Neural progenitor cell (in vitro differentiated cells): ENCODE measurements around the gene TGFB1. TPM values are rescaled to one million over a fixed set of nuclear protein-coding genes. Genes with fewer than 3 reads are reported as not detected.
A peak's percentile ranks its signal among the peaks of the same experiment; 100 is the strongest.

Source experiments
- DNase-seq: peaks from one replicate; pipeline ENCODE4 v3.0.0-alpha.2; 2016; ENCODE audit warnings: low spot score
- H2AFZ ChIP-seq: fragments of 200-600 bp; sonication (generic); replicated peaks from 2 replicates; pipeline ENCODE4 v1.6.1; 2016; ENCODE audit warnings: antibody characterized with exemption
- H3F3A ChIP-seq: fragments of 200-600 bp; sonication (generic); 2 replicates; pipeline ENCODE4 v1.6.1; 2016; ENCODE audit warnings: antibody characterized with exemption, low read depth
- H3K27ac ChIP-seq: fragments of 200-600 bp; sonication (generic); 2 replicates; pipeline ENCODE4 v1.5.1; 2016; ENCODE audit warnings: mild to moderate bottlenecking
- H3K27me3 ChIP-seq: fragments of 200-600 bp; sonication (generic); 2 replicates; pipeline ENCODE4 v1.6.1; 2016; ENCODE audit warnings: mild to moderate bottlenecking, moderate library complexity
- H3K36me3 ChIP-seq: fragments of 200-600 bp; sonication (generic); 2 replicates; pipeline ENCODE4 v1.5.1; 2016
- H3K4me1 ChIP-seq: fragments of 200-600 bp; sonication (generic); 2 replicates; pipeline ENCODE4 v1.6.1; 2016; ENCODE audit warnings: mixed run types
- H3K4me2 ChIP-seq: fragments of 200-600 bp; sonication (generic); 2 replicates; pipeline ENCODE4 v1.6.1; 2016
- H3K4me3 ChIP-seq: fragments of 200-600 bp; sonication (generic); 2 replicates; pipeline ENCODE4 v1.5.1; 2016
- H3K79me2 ChIP-seq: fragments of 200-600 bp; sonication (generic); 2 replicates; pipeline ENCODE4 v1.6.1; 2016; ENCODE audit warnings: low read depth
- H3K9ac ChIP-seq: fragments of 200-600 bp; sonication (generic); 2 replicates; pipeline ENCODE4 v1.6.1; 2016
- H3K9me3 ChIP-seq: fragments of 200-600 bp; sonication (generic); 2 replicates; pipeline ENCODE4 v1.5.1; 2016; ENCODE audit warnings: low read depth
- H4K20me1 ChIP-seq: fragments of 200-600 bp; sonication (generic); 2 replicates; pipeline ENCODE4 v1.6.1; 2016; ENCODE audit warnings: low read depth
- H3K27ac Mint-ChIP-seq: 3 replicates; pipeline ENCODE4 v1.8.0; 2021; ENCODE audit warnings: mixed read lengths
- H3K27me3 Mint-ChIP-seq: 2 replicates; pipeline ENCODE4 v1.8.0; 2022; ENCODE audit warnings: low read depth, mild to moderate bottlenecking, inconsistent platforms, moderate library complexity, mixed read lengths; ENCODE audit not compliant: insufficient read depth
- H3K36me3 Mint-ChIP-seq: 3 replicates; pipeline ENCODE4 v1.8.0; 2021; ENCODE audit warnings: mixed read lengths
- H3K4me1 Mint-ChIP-seq: 3 replicates; pipeline ENCODE4 v1.8.0; 2021; ENCODE audit warnings: mixed read lengths
- H3K4me3 Mint-ChIP-seq: 3 replicates; pipeline ENCODE4 v1.8.0; 2021; ENCODE audit warnings: mild to moderate bottlenecking, moderate library complexity, mixed read lengths
- H3K9me3 Mint-ChIP-seq: 3 replicates; pipeline ENCODE4 v1.8.0; 2020; ENCODE audit warnings: mixed read lengths
- CTCF ChIP-seq: fragments of 200-600 bp; sonication (generic); IDR thresholded peaks from 2 replicates; pipeline ENCODE4 v1.5.1; 2017; ENCODE audit warnings: antibody characterized with exemption, mild to moderate bottlenecking
- EZH2 ChIP-seq: fragments of 200-600 bp; sonication (generic); IDR thresholded peaks from 2 replicates; pipeline ENCODE4 v1.6.1; 2017; ENCODE audit warnings: antibody characterized with exemption, mild to moderate bottlenecking, moderate library complexity
- EZH2phosphoT487 ChIP-seq: fragments of 200-600 bp; sonication (generic); IDR thresholded peaks from 2 replicates; pipeline ENCODE4 v1.6.1; 2017; ENCODE audit warnings: antibody characterized with exemption
- total RNA-seq: library from RNA; depleted of rRNA; stranded (reverse); fragments of >200 nt; gene quantifications from 2 replicates; pipeline ENCODE4 v1.2.3, GENCODE V29; 2015; ENCODE audit warnings: low replicate concordance

Gene TGFB1
- total RNA-seq, result 0.65 and 1.3 TPM in 2 replicates

GRCh38 chr19:41353466-41354342 lies at the start of gene TGFB1:
Gene TGFB1 (minus strand): TSS chr19:41353922. CDS start chr19:41353044, 878 bp downstream.
- H3F3A ChIP-seq, result peaks cover 13% of the 10 kb centered on the region
- TF ChIP-seq EZH2phosphoT487, result no peak
- peak; percentile 85 for TF ChIP-seq CTCF
- peak; percentile 2 for TF ChIP-seq EZH2
- no peak within 1 kb of the TSS for H3K9ac ChIP-seq
- H3K4me1 ChIP-seq, result peaks cover 9% of the 10 kb centered on the region
- H3K27me3 ChIP-seq, result peaks cover 53% of the 10 kb centered on the region
- H2AFZ ChIP-seq, result peak within 1 kb of the TSS; percentile 84
- H3K4me3 ChIP-seq, result peak within 1 kb of the TSS; percentile 67
- DNase-seq, result peak; percentile 85
- H3K4me2 ChIP-seq, result peak within 1 kb of the TSS; percentile 86
- peaks cover 38% of the 10 kb centered on the region for H3K27me3 Mint-ChIP-seq
- H3K79me2 ChIP-seq, result no peaks in the 10 kb centered on the region
- peaks cover 12% of the 10 kb centered on the region for H4K20me1 ChIP-seq
- peak within 1 kb of the TSS; percentile 87 for H3K4me3 Mint-ChIP-seq
- no peaks in the 10 kb centered on the region for H3K9me3 ChIP-seq
- no peaks in the 10 kb centered on the region for H3K9me3 Mint-ChIP-seq
- peaks cover 19% of the 10 kb centered on the region for H3K4me1 Mint-ChIP-seq
- peak within 1 kb of the TSS; percentile 6 for H3K27ac Mint-ChIP-seq
- no peaks in the 10 kb centered on the region for H3K36me3 ChIP-seq
- H3K36me3 Mint-ChIP-seq, result no peaks in the 10 kb centered on the region
- H3K27ac ChIP-seq, result no peak within 1 kb of the TSS

DNA sequence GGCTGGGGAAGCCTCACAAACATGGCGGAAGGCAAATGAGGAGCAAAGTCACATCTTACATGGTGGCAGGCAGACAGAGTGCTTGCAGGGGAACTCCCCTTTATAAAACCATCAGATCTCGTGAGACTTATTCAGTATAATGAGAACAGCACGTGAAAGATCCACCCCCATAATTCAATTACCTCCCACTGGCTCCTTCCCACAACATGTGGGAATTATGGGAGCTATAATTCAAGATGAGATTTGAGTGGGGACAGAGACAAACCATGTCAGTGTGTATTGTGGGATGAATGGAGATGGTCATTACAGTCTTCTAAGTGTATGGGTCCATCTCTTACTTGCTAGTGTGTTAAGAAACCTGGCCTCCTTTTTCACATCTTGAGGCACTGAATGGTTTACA lies 48.3 kb upstream of the TGFB1 start:
- TF ChIP-seq EZH2phosphoT487 (no peak), EZH2 (no peak), CTCF (no peak)
- no peak overlapping the region for H3K9ac ChIP-seq
- peaks cover 5% of the 10 kb centered on the region for H3K27me3 Mint-ChIP-seq
- no peak overlapping the region for H3K4me3 ChIP-seq
- H3K27ac ChIP-seq, result no peak overlapping the region
- DNase-seq, result no peak
- peaks cover 13% of the 10 kb centered on the region for H4K20me1 ChIP-seq
- no peaks in the 10 kb centered on the region for H3K9me3 ChIP-seq
- peaks cover 5% of the 10 kb centered on the region for H3F3A ChIP-seq
- H3K27me3 ChIP-seq, result no peaks in the 10 kb centered on the region
- H3K4me1 Mint-ChIP-seq, result peaks cover 17% of the 10 kb centered on the region
- no peaks in the 10 kb centered on the region for H3K36me3 ChIP-seq
- no peaks in the 10 kb centered on the region for H3K9me3 Mint-ChIP-seq
- no peak overlapping the region for H3K4me3 Mint-ChIP-seq
- no peak overlapping the region for H2AFZ ChIP-seq
- peaks cover 7% of the 10 kb centered on the region for H3K4me1 ChIP-seq
- H3K27ac Mint-ChIP-seq, result no peak overlapping the region
- peaks cover 24% of the 10 kb centered on the region for H3K79me2 ChIP-seq
- no peak overlapping the region for H3K4me2 ChIP-seq
- H3K36me3 Mint-ChIP-seq, result peaks cover 2% of the 10 kb centered on the region

DNA sequence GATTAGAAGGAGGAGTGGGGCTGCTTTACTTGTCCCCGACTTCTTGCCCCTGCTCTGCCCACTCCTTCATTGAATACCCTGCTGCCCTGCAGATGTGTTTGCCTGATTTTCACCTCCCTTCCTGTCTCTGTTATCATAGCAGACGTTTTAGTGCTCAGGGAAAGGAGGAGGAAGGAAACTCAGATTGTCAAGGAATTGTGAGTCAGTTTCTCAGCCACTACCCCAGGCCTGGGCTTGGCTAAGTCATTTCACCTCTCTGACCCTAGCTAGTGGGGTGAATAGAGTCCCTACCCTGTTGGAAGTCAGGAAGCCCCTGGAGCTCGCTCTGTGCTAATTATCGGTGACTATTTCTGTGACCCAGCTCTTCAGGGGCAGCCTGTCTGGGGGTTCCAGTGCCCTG lies 47.8 kb upstream of the TGFB1 start:
- H4K20me1 ChIP-seq, result peaks cover 11% of the 10 kb centered on the region
- no peaks in the 10 kb centered on the region for H3F3A ChIP-seq
- H3K36me3 Mint-ChIP-seq, result peaks cover 2% of the 10 kb centered on the region
- H3K4me3 ChIP-seq, result no peak overlapping the region
- DNase-seq, result no peak
- H3K27ac ChIP-seq, result no peak overlapping the region
- no peak overlapping the region for H3K27ac Mint-ChIP-seq
- no peak overlapping the region for H3K4me3 Mint-ChIP-seq
- no peaks in the 10 kb centered on the region for H3K9me3 ChIP-seq
- peaks cover 7% of the 10 kb centered on the region for H3K27me3 Mint-ChIP-seq
- peaks cover 29% of the 10 kb centered on the region for H3K79me2 ChIP-seq
- peaks cover 7% of the 10 kb centered on the region for H3K4me1 ChIP-seq
- H3K4me2 ChIP-seq, result no peak overlapping the region
- no peaks in the 10 kb centered on the region for H3K27me3 ChIP-seq
- no peak for TF ChIP-seq EZH2phosphoT487
- no peak for TF ChIP-seq EZH2
- no peak for TF ChIP-seq CTCF
- no peak overlapping the region for H2AFZ ChIP-seq
- no peaks in the 10 kb centered on the region for H3K36me3 ChIP-seq
- H3K9ac ChIP-seq, result no peak overlapping the region
- no peaks in the 10 kb centered on the region for H3K9me3 Mint-ChIP-seq
- H3K4me1 Mint-ChIP-seq, result peaks cover 16% of the 10 kb centered on the region
